HG03135 (cell line): ENCODE measurements around the gene NMT1.

ENCODE experiments used
- ATAC-seq: cut with Tn5 transposase; IDR thresholded peaks from one replicate; pipeline ENCODE4 v1.9.1; 2021; ENCODE audit warnings: mild to moderate bottlenecking, moderate library complexity; ENCODE audit not compliant: unreplicated experiment

NMT1 gene

GRCh38 chr17:45149037-45149668, 88.0 kb downstream of the NMT1 start:
- peak; percentile 24 for ATAC-seq

- no peak for ATAC-seq
Observed at GRCh38 chr17:45149669-45150664, 88.8 kb downstream of the NMT1 start.

GRCh38 chr17:45150911-45151809, 90.0 kb downstream of the NMT1 start:
- no peak for ATAC-seq

GRCh38 chr17:45155029-45155428, 93.9 kb downstream of the NMT1 start:
- ATAC-seq, result no peak

GRCh38 chr17:45155483-45155882, 94.4 kb downstream of the NMT1 start:
- no peak for ATAC-seq

GRCh38 chr17:45156242-45156641, 95.1 kb downstream of the NMT1 start:
- ATAC-seq, result no peak
